GM12892 (cell line): ENCODE data around the gene MPRIP.

ENCODE experiments used
- POLR2A ChIP-seq: IDR thresholded peaks from 2 replicates; pipeline ENCODE4 v1.6.1; 2011; ENCODE audit warnings: low read depth, low read length, control low read depth
- POLR2AphosphoS5 ChIP-seq: IDR thresholded peaks from 2 replicates; pipeline ENCODE4 v1.6.1; 2011; ENCODE audit warnings: low read depth, low read length, control low read depth
- TAF1 ChIP-seq: IDR thresholded peaks from 2 replicates; pipeline ENCODE4 v1.6.1; 2011; ENCODE audit warnings: low read depth, mild to moderate bottlenecking, control low read depth, low read length, borderline replicate concordance

GRCh38 chr17:17215575-17215974 is 173.3 kb downstream of the MPRIP start:
- TF ChIP-seq POLR2AphosphoS5 = no peak
- TF ChIP-seq POLR2A = no peak
- no peak for TF ChIP-seq TAF1
